OCI-LY1 (cell line): Measurements from ENCODE around the gene OR56A5.

Source experiments
- H2AFZ ChIP-seq: fragments of 200-600 bp; sonication (generic), shearing (Covaris generic); 2 replicates; pipeline ENCODE4 v1.6.0; 2014; ENCODE audit warnings: antibody characterized with exemption, mild to moderate bottlenecking, low read length
- H3F3A ChIP-seq: fragments of 200-600 bp; sonication (generic), shearing (Covaris generic); 2 replicates; pipeline ENCODE4 v1.6.0; 2014; ENCODE audit warnings: mild to moderate bottlenecking, antibody characterized with exemption, low read length, moderate library complexity; ENCODE audit not compliant: insufficient read depth
- H3K27ac ChIP-seq: fragments of 200-600 bp; sonication (generic); 2 replicates; pipeline ENCODE4 v1.5.1; 2014; ENCODE audit warnings: low read length, mixed run types, mild to moderate bottlenecking, low read depth; ENCODE audit not compliant: poor library complexity, severe bottlenecking
- H3K27me3 ChIP-seq: fragments of 200-600 bp; sonication (generic); 2 replicates; pipeline ENCODE4 v1.6.0; 2014; ENCODE audit warnings: antibody characterized with exemption, mild to moderate bottlenecking, low read length, moderate library complexity; ENCODE audit not compliant: insufficient read depth
- H3K36me3 ChIP-seq: fragments of 200-600 bp; sonication (generic); 2 replicates; pipeline ENCODE4 v1.6.1; 2014; ENCODE audit warnings: mild to moderate bottlenecking, antibody characterized with exemption, low read length, moderate library complexity, mixed read lengths; ENCODE audit not compliant: insufficient read depth
- H3K4me1 ChIP-seq: fragments of 200-600 bp; sonication (generic); 2 replicates; pipeline ENCODE4 v1.5.1; 2014; ENCODE audit warnings: mild to moderate bottlenecking, low read length, moderate library complexity; ENCODE audit not compliant: insufficient read depth, severe bottlenecking
- H3K4me2 ChIP-seq: fragments of 200-600 bp; sonication (generic), shearing (Covaris generic); 2 replicates; pipeline ENCODE4 v1.6.1; 2014; ENCODE audit warnings: low read length
- H3K4me3 ChIP-seq: fragments of 200-600 bp; sonication (generic); 2 replicates; pipeline ENCODE4 v1.5.1; 2014; ENCODE audit warnings: low read length, low read depth, mild to moderate bottlenecking, mixed read lengths; ENCODE audit not compliant: poor library complexity, severe bottlenecking
- H3K79me2 ChIP-seq: fragments of 200-600 bp; shearing (Covaris generic); 2 replicates; pipeline ENCODE4 v1.6.1; 2016; ENCODE audit warnings: mixed run types, low read length, mixed read lengths; ENCODE audit not compliant: insufficient read depth
- H3K9ac ChIP-seq: fragments of 200-600 bp; sonication (generic), shearing (Covaris generic); 2 replicates; pipeline ENCODE4 v1.6.1; 2014; ENCODE audit warnings: mild to moderate bottlenecking, low read length, mixed read lengths
- H3K9me2 ChIP-seq: fragments of 200-600 bp; sonication (generic), shearing (Covaris generic); 2 replicates; pipeline ENCODE4 v1.6.1; 2014; ENCODE audit warnings: low read depth, mild to moderate bottlenecking, low read length, mixed read lengths
- H3K9me3 ChIP-seq: fragments of 200-600 bp; shearing (Covaris generic); 2 replicates; pipeline ENCODE4 v1.6.1; 2014; ENCODE audit warnings: low read length, mixed read lengths
- H4K20me1 ChIP-seq: fragments of 200-600 bp; sonication (generic), shearing (Covaris generic); 2 replicates; pipeline ENCODE4 v1.6.0; 2016; ENCODE audit warnings: mild to moderate bottlenecking, low read length; ENCODE audit not compliant: insufficient read depth
- EZH2 ChIP-seq: fragments of 200-600 bp; sonication (generic), shearing (Covaris generic); IDR thresholded peaks from 2 replicates; pipeline ENCODE4 v1.8.0; 2017; ENCODE audit warnings: borderline replicate concordance, mixed run types, mild to moderate bottlenecking, antibody characterized with exemption, low read length, moderate library complexity, mixed read lengths
- TF ChIP-seq, protein P1 (sequence below): fragments of 200-600 bp; sonication (generic), shearing (Covaris generic); IDR thresholded peaks from 2 replicates; pipeline ENCODE4 v1.5.1; 2017; ENCODE audit warnings: mild to moderate bottlenecking, antibody characterized with exemption, low read length, moderate library complexity, mixed read lengths

OR56A5 gene

DNA sequence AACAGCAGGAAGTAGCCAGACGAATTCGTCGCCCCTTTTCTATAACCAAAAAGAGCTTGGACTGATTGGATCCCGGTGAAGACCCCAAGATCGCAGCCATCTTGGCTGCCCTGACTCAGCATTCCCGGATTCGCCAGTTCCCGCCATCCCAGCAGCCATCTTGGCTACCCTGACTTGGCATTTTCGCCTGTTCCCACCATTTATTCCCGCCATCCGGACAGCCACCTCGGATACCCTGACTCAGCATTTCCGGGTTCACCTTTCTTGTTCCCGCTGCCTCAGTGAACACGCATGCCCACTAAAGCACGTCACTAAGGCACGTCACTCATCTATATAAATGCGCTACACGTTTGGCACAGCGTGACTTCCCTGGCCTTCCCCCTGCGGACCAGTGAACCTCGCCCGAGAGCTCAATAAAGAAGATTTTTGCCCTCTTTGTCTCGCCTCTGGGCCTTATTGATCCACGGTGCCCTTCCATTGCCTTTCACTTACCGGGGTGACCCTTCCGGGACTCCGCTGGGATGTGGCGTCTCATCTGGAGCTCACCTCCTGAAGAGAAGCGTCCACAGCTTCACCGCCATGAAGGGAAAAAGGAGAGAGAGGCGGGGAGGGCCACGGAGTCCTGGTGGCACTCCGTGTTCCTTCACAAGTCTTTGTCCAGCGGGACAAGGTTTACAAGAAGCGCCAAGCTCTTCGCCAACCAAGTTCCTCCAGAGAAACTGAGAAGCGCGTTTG, 30.3 kb downstream of the OR56A5 start:
- Histone ChIP-seq H3K9me2 (no peaks in the 10 kb centered on the region), H3K36me3 (no peaks in the 10 kb centered on the region), H3K4me3 (no peak overlapping the region), H3K79me2 (no peaks in the 10 kb centered on the region), H3K4me2 (no peak overlapping the region), H3K4me1 (no peaks in the 10 kb centered on the region), H3F3A (no peaks in the 10 kb centered on the region), H2AFZ (no peak overlapping the region), H4K20me1 (no peaks in the 10 kb centered on the region), H3K9ac (no peak overlapping the region), H3K9me3 (no peaks in the 10 kb centered on the region), H3K27ac (no peak overlapping the region), H3K27me3 (no peaks in the 10 kb centered on the region)
- TF ChIP-seq, protein P1, sequence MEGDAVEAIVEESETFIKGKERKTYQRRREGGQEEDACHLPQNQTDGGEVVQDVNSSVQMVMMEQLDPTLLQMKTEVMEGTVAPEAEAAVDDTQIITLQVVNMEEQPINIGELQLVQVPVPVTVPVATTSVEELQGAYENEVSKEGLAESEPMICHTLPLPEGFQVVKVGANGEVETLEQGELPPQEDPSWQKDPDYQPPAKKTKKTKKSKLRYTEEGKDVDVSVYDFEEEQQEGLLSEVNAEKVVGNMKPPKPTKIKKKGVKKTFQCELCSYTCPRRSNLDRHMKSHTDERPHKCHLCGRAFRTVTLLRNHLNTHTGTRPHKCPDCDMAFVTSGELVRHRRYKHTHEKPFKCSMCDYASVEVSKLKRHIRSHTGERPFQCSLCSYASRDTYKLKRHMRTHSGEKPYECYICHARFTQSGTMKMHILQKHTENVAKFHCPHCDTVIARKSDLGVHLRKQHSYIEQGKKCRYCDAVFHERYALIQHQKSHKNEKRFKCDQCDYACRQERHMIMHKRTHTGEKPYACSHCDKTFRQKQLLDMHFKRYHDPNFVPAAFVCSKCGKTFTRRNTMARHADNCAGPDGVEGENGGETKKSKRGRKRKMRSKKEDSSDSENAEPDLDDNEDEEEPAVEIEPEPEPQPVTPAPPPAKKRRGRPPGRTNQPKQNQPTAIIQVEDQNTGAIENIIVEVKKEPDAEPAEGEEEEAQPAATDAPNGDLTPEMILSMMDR = no peak
- TF ChIP-seq EZH2 = no peak

DNA sequence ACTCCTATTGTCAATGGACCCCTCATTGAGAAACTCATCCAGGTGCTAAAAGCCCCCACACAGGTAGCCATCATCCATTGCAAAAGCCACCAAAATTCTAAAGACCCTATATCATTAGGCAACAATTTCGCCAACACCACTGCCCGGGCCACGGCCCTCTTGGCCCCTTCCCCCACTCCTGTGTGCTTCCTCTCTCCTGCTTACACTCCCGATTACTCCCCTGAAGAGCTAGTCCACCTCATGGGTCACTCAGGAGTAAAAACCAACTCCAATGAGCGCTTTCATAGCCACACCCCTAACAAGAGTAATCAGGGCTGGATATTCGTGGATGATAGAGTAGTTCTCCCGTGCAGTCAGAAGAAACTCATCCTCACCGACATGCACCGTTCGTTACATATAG, 35.2 kb downstream of the OR56A5 start:
- Histone ChIP-seq H3K9me2 (no peaks in the 10 kb centered on the region), H4K20me1 (no peaks in the 10 kb centered on the region), H3K4me2 (no peak overlapping the region), H3K27ac (no peak overlapping the region), H3K27me3 (no peaks in the 10 kb centered on the region), H3K4me1 (no peaks in the 10 kb centered on the region), H3K9me3 (no peaks in the 10 kb centered on the region), H3K9ac (no peak overlapping the region), H3F3A (no peaks in the 10 kb centered on the region), H3K36me3 (no peaks in the 10 kb centered on the region), H2AFZ (no peak overlapping the region), H3K79me2 (no peaks in the 10 kb centered on the region), H3K4me3 (no peak overlapping the region)
- TF ChIP-seq EZH2 = no peak
- TF ChIP-seq, protein P1 = no peak

DNA sequence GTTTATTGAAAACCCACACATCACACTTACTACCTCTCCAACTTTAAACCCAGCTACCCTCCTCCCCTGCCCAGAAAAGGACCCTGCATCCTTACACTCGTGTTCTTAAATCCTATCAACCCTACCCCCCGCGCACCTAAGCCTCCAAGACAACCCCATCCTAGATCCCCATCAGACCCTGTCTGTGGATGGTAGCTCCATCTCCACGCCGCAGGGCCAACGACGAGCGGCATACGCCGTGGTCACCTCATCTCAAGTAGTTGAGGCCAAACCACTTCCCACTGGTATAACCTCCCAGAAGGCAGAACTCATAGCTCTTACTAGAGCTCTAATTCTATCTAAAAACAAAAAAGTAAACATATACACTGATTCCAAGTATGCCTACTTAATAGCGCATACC, 35.6 kb downstream of the OR56A5 start:
- Histone ChIP-seq H3K36me3 (no peaks in the 10 kb centered on the region), H3K9ac (no peak overlapping the region), H4K20me1 (no peaks in the 10 kb centered on the region), H3K79me2 (no peaks in the 10 kb centered on the region), H3K9me2 (no peaks in the 10 kb centered on the region), H3K4me2 (no peak overlapping the region), H3K4me1 (no peaks in the 10 kb centered on the region), H2AFZ (no peak overlapping the region), H3K4me3 (no peak overlapping the region), H3F3A (no peaks in the 10 kb centered on the region), H3K9me3 (no peaks in the 10 kb centered on the region), H3K27ac (no peak overlapping the region), H3K27me3 (no peaks in the 10 kb centered on the region)
- TF ChIP-seq, protein P1 = no peak
- TF ChIP-seq EZH2 = no peak
